Right renal cortex interstitium (tissue), 3 donors: ENCODE results near the gene LIF. TPM values are rescaled to one million over a fixed set of nuclear protein-coding genes. Genes with fewer than 3 reads are reported as not detected.
"Not testable (repeated sequence)": the region's sequence is repeated elsewhere in the genome, so short reads cannot be mapped to it uniquely, and the experiment has no call there.

Source experiments
- DNase-seq, 3 donors: peaks; one replicate each; pipeline ENCODE4 v3.0.0-alpha.2; 2013; ENCODE audit warnings: low read depth in 3 of 3, low spot score in 2 of 3
- polyA plus RNA-seq, 3 donors: library from polyadenylated mRNA; unstranded; fragments of 120-200 nt; gene quantifications; one replicate each; pipeline ENCODE4 v1.2.1, GENCODE V29; 2013; ENCODE audit not compliant: insufficient read length in 3 of 3

The LIF gene
- polyA plus RNA-seq, 3 donors, result 1.4 to 1.9 (median 1.5) TPM

GRCh38 chr22:30228509-30229359, 17.8 kb downstream of the LIF start:
- DNase-seq, result no peak

DNA sequence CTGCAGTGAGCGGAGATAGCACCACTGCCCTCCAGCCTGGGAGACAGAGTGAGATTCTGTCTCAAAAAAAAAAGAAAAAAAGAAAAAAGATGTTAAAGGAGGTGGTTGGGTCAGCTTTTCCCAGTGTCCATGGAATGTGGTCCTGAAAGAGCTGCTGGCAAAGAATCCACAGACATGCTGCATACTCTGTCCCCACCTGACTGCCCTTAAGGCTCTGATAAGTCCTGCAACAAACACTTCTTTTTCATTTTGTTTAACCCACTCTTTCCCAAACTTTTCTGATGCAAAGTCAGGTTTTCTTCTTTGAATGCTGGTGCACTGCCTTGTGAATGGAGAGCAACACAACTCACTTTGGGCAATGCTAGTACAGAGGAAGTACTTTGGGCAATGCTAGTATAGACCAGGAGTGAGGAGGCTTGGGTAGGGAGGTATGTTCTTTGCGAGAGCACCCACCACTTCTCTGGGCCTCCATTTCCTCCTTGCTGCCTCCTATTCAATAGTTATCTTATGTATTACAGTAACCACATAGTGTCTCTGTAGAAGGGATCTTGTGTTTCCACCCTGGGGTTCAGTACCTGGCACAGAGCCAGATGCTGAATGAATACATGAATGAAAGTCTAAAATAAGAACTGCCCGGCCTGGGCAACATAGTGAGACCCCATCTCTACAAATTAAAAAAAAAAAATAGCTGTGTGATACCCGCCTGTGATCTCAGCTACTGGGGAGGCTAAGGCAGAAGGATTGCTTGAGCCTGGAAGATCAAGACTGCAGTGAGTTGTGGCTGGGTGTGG, 18.9 kb downstream of the LIF start:
- no peak for DNase-seq

GRCh38 chr22:30226192-30226832, 20.2 kb downstream of the LIF start:
- no peak for DNase-seq

DNA sequence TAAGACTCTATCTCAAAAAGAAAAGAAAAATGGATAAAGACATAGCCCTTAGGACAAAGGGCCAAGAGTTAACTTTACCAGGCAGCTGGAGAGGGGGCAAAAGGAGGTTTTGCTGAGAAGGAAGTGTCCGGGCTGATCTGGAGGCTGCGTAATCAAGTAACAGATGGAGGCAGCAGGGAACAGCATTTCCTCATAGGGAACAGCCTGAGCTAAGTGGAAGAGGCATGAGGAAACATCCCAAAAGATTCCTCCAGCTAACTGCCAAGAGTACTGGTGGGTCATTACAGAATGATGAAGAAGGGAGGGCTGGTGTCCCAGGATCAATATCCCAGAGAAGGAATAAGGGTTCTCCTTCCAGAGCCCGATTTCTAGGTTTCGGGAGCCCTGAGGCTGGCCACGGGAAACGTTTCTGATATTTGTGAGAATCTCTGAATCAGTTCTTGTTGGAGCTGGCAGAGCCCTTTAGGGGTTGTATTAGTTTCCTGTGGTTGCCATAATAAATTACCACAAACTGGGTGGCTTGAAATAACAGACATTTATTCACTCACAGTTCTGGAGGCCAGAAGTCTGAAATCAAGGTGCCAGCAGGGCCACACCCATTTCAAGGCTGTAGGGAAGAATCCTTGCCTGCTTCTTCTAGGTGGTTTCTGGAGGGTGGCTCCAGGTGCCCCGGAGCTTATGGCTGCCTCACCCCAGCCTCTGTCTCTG, 21.2 kb downstream of the LIF start:
- DNase-seq, result no peak

DNA sequence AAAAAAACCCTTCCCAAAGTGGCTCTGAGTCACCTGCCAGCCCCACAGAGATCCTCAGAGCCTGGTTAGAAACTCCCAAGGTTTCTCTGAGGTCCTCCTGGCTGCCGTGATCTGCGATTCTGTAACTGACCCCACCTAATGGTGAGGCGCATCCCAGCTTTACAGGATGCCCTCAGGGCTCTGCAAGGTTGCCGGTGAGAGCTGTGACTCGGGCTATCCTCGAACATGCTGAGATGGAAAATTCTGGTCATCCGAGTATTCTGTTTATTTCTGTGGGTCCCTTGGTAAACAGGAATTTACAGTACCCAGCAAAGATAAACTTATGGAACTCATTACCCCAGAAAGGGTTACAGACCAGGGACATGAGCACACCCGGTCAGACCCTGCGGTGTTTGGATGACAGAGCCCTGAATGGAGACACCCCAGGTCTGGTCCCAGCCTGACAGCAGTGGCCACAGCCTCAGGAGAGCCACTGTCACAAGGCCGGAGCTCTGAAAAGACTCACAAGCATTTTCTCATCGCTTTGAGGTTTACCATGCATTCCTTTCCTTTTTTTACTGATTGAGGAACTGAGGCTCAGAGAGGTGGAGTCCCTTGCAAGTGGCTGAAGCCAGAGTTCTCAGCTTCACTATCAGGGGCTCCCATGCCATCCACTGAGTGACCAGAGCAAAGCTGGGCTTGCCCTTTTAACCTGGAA, 22.2 kb downstream of the LIF start:
- no peak for DNase-seq

GRCh38 chr22:30223303-30223702, 23.3 kb downstream of the LIF start:
- DNase-seq, result no peak

GRCh38 chr22:30222321-30222720, 24.2 kb downstream of the LIF start:
- no peak for DNase-seq

- DNase-seq, result no peak
Measured at GRCh38 chr22:30221121-30221992, 25.2 kb downstream of the LIF start.

GRCh38 chr22:30220338-30221012, 26.1 kb downstream of the LIF start:
- no peak for DNase-seq

GRCh38 chr22:30219668-30220278, 26.8 kb downstream of the LIF start:
- DNase-seq, result no peak

GRCh38 chr22:30219049-30219654, 27.4 kb downstream of the LIF start:
- no peak for DNase-seq

DNA sequence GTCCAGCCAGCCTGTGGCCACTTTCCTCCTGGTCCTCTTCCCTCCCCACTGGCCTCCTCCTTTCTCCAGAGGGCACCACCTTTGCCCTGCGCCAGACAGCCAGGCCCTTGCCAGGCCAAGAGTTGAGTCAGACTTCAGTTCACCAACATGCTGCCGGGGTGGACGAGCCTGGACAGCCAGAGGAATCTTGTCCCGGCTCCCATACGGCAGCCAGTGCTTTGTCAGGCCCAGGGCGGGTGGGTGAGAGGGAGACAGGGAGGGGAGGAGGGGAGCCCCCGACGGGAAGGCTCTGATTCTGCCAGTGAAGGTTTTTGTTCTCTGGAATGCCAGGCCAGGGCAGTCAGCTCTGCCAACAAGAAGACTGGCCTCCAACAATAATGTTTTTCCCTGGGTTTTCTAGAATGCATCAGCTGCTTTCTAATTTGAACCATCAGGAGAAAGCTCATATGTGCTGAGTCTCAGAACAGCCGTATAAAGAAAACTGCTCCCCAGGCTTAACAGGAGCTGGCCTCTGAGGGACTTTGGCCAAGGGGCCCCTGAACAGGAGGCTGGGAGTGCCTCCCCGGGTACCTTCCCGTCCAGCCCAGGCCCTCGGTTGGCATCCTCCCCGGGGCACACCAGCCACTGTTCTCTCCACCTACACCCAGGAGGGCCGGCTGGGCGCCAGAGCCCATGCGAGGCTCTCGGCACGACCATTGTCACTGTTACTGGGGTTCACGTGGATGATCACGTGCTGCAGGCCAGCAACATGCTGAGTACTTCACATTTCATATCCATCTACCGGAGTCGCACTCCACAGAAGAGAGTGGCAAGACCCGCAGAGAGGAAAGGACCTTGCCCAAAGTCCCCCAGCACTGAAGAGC, 28.6 kb downstream of the LIF start:
- no peak for DNase-seq

- no peak for DNase-seq
Measured at GRCh38 chr22:30216710-30217109, 29.8 kb downstream of the LIF start.

DNA sequence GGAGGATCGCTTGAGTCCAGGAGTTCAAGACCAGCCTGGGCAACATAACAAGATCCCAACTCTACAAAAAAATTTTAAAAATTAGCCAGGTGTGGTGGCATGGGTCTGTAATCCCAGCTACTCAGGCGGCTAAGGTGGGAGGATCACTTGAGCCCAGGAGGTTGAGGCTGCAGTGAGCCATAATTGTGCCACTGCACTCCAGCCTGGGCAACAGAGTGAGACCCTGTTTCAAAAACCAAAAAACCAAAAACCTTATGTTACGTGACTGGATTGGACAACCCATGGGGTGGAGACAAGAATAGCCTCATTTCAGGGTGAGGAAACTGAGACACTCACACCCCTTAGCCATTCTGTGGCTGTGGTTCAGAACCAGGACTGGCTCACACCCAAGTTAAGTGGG, 30.3 kb downstream of the LIF start:
- not testable (repeated sequence) for DNase-seq

- no peak for DNase-seq
Measured at GRCh38 chr22:30214703-30215407, 31.7 kb downstream of the LIF start.

DNA sequence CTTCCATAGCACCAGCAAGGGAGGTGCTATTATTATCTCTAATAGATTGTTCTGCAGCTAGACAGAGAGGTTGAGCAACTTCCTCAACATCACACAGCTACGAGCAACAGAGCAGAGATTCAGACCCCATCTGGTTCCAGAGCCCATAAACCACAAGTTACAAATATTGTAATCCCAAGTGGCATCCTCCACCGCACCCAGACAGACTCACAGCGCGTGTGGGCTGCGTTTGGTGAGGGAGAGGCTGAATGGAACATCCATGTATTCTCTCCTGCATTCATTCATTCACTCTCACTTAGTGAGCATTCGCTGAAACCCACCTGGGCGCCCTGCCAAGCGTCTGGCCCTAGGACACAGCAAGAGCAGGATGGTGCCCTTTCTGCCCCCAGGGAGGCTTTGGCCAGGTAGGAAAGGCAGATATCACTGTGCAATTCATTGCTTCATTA, 33.5 kb downstream of the LIF start:
- DNase-seq, result no peak
